Measurements from ENCODE around the gene SLC9C2.

- TF ChIP-seq CTCF (IDR thresholded peaks at IDR 0.05): no peak
- TF ChIP-seq POLR2A (IDR thresholded peaks at IDR 0.05): no peak
- no peak for TF ChIP-seq POLR2AphosphoS5 (IDR thresholded peaks at IDR 0.05)
These were observed 129.3 kb downstream of the SLC9C2 start for GRCh38 chr1:173473599-173474011.

Measured in gastroesophageal sphincter (tissue), 3 donors.